ENCODE measurements around the gene TIMMDC1.
"Not testable (repeated sequence)": the region's sequence is repeated elsewhere in the genome, so short reads cannot be mapped to it uniquely, and the experiment has no call there.

Gene TIMMDC1

GRCh38 chr3:119557877-119558269, 59.5 kb downstream of the TIMMDC1 start:
- no peak for DNase-seq

DNA sequence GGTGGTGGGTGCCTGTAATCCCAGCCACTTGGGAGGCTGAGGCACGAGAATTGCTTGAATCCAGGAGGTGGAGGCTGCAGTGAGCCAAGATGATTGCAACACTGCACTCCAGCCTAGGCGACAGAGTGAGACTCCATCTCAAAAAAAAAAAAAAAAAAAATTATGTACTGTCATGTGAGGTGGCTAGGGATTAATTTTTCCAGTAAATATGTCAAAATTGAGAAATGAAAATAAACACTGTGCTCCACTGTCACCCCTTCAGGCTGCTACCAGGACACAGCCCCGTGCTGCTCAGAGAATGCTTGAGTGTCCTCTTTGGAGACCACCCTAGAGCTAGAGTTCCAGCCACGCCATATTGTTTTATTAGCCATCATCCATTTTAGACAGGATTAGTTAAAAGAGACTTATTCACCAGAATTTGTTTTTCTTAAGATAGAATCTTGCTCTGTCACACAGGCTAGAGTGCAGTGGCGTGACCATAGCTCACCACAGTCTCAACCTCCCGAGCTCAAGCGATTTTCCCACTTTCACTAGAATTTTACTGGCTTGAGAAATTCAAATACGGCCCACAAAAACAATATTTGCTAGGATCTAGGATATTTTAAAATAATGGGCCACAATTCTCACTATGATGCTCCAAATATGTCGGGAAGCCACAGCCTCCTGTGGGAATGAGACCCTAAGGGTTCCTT, 60.4 kb downstream of the TIMMDC1 start:
- no peak for DNase-seq

DNA sequence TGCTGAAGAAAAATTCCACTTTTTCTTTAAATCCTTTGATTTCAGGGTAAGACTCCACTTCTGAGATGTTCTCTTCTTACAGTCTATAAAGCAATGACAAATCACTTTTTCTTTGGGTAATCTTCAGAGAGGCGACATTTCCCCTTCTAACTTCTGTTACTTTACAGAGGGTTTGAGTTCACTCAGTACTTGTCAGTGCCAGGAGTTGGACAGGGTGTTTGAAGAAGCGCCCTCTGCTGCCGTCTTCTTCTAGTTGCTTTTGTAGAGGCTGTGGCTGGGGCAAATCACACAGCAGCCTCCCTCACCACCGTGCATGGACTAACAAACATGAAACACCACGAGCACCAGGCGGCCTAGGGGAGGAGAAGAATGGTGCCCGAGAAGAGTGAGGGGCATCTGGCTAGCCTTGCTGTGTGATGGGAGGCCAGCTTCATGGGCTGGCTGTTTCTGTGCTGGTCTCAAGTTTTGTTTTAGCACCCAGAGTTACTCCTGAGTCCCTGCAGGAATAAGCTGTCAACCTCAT, 61.2 kb downstream of the TIMMDC1 start, which contains the start of gene CD80:
CD80 (minus strand) TSS at position 174 of the 523 bp plus-strand sequence. CDS start 1,886 bp downstream, outside the sequence.
- DNase-seq, result peak; percentile 89

GRCh38 chr3:119560160-119560559, 61.8 kb downstream of the TIMMDC1 start:
- no peak for DNase-seq

DNA sequence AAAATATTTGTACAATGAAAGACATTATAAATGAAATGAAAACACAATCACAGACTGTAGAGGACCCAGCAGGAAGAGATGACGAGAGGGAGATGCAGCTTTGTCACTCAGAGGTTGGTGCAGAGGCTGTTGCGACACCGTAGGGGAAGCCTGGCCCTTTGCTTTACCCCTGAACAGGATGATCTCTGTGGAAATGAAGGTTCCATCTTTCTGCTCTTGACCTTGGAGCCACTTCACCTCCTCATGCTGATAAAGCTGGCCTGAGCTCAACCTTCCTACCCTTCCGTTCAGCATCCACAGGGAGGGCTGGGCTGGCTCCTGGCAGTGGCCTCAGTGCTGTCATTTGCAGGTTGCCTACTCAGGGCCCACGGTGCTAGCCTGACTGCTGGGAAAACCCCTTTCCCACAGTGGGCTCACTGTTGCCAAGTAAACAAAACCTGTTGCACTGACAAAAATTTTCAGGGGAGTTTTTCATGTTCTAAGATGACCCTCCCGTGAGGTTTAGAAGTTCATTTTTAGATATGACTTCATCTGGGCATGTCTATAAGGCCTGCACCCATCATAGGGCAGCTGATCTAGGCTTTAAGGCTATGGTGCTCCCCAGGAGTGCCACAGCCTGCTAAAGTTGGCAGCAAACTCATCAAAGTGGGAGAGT, 64.1 kb downstream of the TIMMDC1 start:
- DNase-seq, result peak; percentile 47 to 60

DNA sequence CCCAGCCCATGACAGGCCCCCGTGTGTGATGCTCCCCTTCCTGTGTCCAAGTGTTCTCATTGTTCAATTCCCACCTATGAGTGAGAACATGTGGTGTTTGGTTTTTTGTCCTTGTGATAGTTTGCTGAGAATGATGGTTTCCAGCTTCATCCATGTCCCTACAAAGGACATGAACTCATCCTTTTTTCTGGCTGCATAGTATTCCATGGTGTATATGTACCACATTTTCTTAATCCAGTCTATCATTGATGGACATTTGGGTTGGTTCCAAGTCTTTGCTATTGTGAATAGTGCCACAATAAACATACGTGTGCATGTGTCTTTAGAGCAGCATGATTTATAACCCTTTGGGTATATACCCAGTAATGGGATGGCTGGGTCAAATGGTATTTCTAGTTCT, 65.0 kb downstream of the TIMMDC1 start:
- not testable (repeated sequence) for DNase-seq

DNA sequence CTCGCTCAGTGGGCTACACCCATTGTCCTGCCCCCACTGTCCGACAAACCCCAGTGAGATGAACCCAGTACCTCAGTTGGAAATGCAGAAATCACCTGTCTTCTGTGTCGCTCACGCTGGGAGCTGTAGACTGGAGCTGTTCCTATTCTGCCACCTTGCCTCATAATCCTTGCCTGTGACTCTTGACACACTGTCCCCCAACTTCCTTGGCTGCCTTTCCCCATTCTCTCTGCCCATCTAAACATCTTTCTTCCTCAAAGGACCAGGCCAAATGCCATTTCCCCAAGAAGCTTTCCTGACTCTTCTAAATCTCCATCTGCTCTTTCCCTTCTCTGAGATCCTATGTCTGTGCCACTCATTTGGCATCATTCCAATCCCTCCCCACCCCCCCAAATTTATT, 70.8 kb downstream of the TIMMDC1 start:
- no peak for DNase-seq

DNA sequence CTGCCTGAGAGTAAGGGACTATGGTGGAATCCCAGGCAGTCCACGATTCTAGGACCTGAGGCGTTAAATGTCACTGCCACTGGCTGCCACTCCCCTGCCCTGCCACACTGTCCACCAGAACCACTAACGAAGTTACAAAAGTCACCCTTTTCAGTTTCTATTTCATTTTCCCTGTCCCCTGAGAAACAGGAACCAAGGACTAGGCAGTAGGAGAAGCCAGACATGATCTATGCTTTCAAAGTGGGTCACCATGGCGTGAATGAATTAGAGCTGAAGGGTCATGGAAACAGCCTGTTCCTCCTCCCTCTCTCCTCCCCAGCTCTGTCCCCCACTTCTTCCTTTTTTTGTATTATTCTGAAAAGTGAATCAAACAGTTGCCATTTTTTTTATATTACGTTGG, 71.9 kb downstream of the TIMMDC1 start:
- DNase-seq, result no peak

GRCh38 chr3:119571230-119571629, 72.9 kb downstream of the TIMMDC1 start:
- DNase-seq, result no peak

DNA sequence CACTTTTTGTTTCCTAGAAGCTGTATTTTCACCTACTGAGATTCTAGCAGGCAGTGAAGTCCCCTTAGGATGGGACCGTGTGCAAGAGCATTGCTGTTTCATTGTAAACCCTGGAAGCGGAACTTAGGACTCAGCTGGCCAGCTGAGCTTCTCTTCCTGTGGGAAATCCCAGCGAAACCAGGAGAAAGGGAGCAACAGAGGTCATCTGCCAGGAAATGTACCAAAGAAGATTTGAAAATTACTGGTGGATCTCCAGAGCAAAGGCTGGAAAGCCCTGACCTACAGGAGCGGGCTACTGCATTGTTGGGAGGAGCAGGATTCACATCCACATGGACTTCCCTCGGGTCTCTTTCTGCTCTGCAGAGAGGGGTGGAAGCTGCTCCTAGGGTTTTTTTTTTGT, 73.3 kb downstream of the TIMMDC1 start:
- no peak for DNase-seq
